Measurements from ENCODE around the gene IRF3.

IRF3 gene

DNA sequence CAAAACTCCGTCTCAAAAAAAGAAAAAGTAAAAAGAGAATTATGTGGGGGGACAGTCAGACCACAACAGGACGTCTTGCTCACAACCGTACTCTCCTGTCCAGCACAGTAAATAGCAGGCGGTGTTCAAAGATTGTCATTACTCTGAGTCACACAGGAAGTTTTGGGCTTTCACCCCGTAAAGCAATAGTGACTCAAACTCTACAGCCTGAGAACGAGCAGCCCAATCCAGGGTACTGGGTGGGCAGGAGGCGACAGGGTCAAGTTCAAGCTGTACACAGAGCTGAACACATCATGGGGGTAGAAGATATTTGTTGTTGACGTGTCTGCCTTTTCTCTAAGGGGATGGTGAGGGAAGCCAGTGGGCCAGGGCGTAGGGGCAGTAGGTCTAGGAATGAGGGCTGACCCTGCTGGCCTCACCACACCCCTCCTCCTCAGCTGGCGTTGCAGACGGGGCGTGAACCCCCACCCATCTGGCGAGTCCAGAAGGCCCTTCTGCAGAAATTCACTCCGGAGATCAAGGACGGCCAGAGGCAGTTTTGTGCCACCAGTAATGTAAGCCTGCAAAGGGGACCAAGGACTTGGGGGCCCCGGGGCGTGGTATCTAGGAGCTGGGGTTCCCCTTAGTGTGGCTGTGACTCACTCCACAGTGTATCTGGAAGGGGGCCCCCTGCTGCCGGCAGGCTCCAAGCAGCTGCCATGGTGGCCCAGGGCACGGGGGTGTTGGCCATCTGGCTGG, 51.4 kb downstream of the IRF3 start:
- DNase-seq = no peak

DNA sequence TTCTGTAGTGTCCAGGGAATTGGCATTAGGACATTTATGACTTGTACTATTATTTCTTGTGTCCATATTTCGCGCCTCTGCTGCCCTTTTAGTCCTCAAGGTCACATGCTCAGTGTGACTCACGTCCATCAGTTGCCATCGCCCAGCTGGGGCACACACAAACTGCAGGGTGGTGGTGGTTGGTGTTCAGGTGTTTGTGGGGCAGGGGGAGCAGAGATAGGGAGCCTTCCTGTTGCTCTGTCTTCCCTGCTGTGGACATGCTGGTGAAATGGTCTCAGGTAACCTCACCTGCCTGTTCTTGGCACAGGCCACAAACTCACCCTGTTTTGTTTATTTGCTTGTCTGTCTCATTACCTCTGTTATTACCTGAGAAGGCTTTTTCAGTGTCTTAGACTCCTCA, 52.3 kb downstream of the IRF3 start:
- no peak for DNase-seq

Measured in NCI-H1436 (cell line).